Adrenal gland (tissue), 12 donors: ENCODE data around the gene ELL. TPM values are rescaled to one million over a fixed set of nuclear protein-coding genes. Genes with fewer than 3 reads are reported as not detected.

Experiments
- DNase-seq, 7 donors: peaks; one replicate each; pipeline ENCODE4 v3.0.0-alpha.2; 2019 to 2020
- H3K27ac ChIP-seq, 5 donors: fragments of 200-600 bp; sonication (generic) in 4 of 5; 1 replicate in 3 of 5; 2 replicates in 2 of 5; pipeline versions ENCODE4 v1.5.1 to v1.8.0; 2016 to 2020; ENCODE audit warnings: mild to moderate bottlenecking in 1 of 5
- H3K27me3 ChIP-seq: fragments of 200-600 bp; 2 replicates; pipeline ENCODE4 v1.8.0; 2021
- H3K36me3 ChIP-seq, 2 donors: fragments of 200-600 bp; replicated peaks in 1 of 2; 1 replicate in 1 of 2; 2 replicates in 1 of 2; pipeline versions ENCODE4 v1.5.1 to v1.8.0; 2018 to 2022
- H3K4me1 ChIP-seq, 2 donors: fragments of 200-600 bp; replicated peaks in 1 of 2; 1 replicate in 1 of 2; 2 replicates in 1 of 2; pipeline versions ENCODE4 v1.5.1 to v1.8.0; 2018 to 2021
- H3K4me3 ChIP-seq, 4 donors: fragments of 200-600 bp; sonication (generic) in 3 of 4; one replicate each; pipeline ENCODE4 v1.5.1; 2016 to 2018
- H3K9me3 ChIP-seq, 3 donors: fragments of 200-600 bp; sonication (generic) in 1 of 3; replicated peaks in 1 of 3; 1 replicate in 2 of 3; 2 replicates in 1 of 3; pipeline versions ENCODE4 v1.5.1 to v1.8.0; 2016 to 2021
- POLR2A ChIP-seq, 2 donors: fragments of 450-650 bp; IDR thresholded peaks; one replicate each; pipeline ENCODE4 v1.6.1; 2017; ENCODE audit warnings: antibody characterized with exemption in 2 of 2, mild to moderate bottlenecking in 2 of 2, moderate library complexity in 1 of 2
- WGBS, 4 donors: extraction: QIAGEN DNeasy Blood & Tissue Kit in 2 of 4; methylation state at CpG; one replicate each; pipeline versions ENCODE4 v1.1.5 to v1.1.7; 2013 to 2017; 5-methylcytosine and 5-hydroxymethylcytosine counted together
- intact Hi-C, 2 donors: fragments of 100-400 bp; cut with DNase I; formaldehyde crosslinking; loops; one replicate each; pipeline versions ENCODE4 v1.14.1 to v1.15.0; 2022 to 2023
- polyA plus RNA-seq, 3 donors: library from polyadenylated mRNA; stranded (reverse); fragments of 200-250 nt in 2 of 3; fragments of 350-450 nt in 1 of 3; fragmentation: Illumina TruSeq in 1 of 3; extraction: RNeasy Lipid Tissue Mini Kit (QIAGEN cat#74804) in 1 of 3; gene quantifications; one replicate each; pipeline ENCODE4 v1.2.3, GENCODE V29; 2013 to 2014
- total RNA-seq, 9 donors: library from RNA; depleted of rRNA in 4 of 9; stranded (reverse); fragments of >200 nt in 4 of 9; fragments of 120-200 nt in 1 of 9; fragmentation: NEBNext Ultra II Directional in 1 of 9; extraction: Animal tissue kit (Norgen Biotek cat#: 25700) in 1 of 9; gene quantifications; one replicate each; pipeline versions ENCODE4 v1.1.0 to v1.2.4, GENCODE V29; 2013 to 2023
- TF ChIP-seq, protein P1 (sequence below), 6 experiments: fragments of 450-650 bp in 4 of 6; fragments of 200-600 bp in 2 of 6; sonication (generic) in 1 of 6; IDR thresholded peaks; 1 replicate in 5 of 6; 2 replicates in 1 of 6; pipeline versions ENCODE4 v1.5.1 to v1.8.0; 2016 to 2021; ENCODE audit warnings: antibody characterized with exemption in 6 of 6, mild to moderate bottlenecking in 2 of 6, moderate library complexity in 1 of 6
- donor health status: healthy with polysubstance abuse.
- donor health status: Bipolar disorder and iron deficiency.
- donor health status: DM: yes; HTN: yes; CAD: no.
- donor health status: DM: no; HTN: no; CAD: no.
- donor health status: DM: no; HTN: no; CAD: no.
- donor health status: DM: yes; HTN: yes; CAD: no.

Gene ELL
- total and polyA plus RNA-seq, 12 donors = 1.8 to 28.3 (median 13.8) TPM

DNA sequence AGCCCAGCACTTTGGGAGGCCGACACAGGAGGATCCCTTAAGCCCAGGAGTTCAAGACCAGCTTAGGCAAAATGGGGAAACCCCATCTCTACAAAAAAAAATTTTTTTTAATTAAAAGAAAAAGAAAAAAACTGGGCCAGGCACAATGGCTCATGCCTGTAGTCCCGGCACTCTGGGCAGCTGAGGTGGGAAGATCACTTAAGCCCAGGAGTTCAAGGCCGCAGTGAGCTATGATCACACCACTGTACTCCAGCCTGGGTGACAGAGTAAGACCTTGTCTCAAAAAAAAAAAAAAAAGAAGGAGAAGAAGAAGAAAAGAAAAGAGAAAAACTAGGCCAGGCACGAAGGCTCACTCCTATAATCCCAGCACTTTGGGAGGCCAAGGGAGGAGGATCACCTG lies 4.3 kb downstream of the ELL start:
- DNase-seq = peak in 4 of 7 donors; percentile 52 to 74 (median 62)
- Histone ChIP-seq H3K27me3 (no peaks in the 10 kb centered on the region), H3K9me3 (no peaks in the 10 kb centered on the region), H3K36me3 (no peaks in the 10 kb centered on the region), H3K27ac (peak overlapping the region in 2 of 5 donors; percentile 8 to 41), H3K4me1 (peaks cover 34 to 65% of the 10 kb centered on the region in 2 donors), H3K4me3 (no peak overlapping the region)
- intact Hi-C loops = loop anchor here (5.0 to 10.0 kb wide), 2 partner anchors 50 to 53 kb away; no protein-coding TSS in a partner anchor
- 63 to 69% (median 65%) methylated on average over 4 of the region's 4 CpGs for WGBS, 4 donors
- TF ChIP-seq, protein P1, sequence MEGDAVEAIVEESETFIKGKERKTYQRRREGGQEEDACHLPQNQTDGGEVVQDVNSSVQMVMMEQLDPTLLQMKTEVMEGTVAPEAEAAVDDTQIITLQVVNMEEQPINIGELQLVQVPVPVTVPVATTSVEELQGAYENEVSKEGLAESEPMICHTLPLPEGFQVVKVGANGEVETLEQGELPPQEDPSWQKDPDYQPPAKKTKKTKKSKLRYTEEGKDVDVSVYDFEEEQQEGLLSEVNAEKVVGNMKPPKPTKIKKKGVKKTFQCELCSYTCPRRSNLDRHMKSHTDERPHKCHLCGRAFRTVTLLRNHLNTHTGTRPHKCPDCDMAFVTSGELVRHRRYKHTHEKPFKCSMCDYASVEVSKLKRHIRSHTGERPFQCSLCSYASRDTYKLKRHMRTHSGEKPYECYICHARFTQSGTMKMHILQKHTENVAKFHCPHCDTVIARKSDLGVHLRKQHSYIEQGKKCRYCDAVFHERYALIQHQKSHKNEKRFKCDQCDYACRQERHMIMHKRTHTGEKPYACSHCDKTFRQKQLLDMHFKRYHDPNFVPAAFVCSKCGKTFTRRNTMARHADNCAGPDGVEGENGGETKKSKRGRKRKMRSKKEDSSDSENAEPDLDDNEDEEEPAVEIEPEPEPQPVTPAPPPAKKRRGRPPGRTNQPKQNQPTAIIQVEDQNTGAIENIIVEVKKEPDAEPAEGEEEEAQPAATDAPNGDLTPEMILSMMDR (IDR thresholded peaks at IDR 0.05) = no peak
- TF ChIP-seq POLR2A (IDR thresholded peaks at IDR 0.05) = no peak

DNA sequence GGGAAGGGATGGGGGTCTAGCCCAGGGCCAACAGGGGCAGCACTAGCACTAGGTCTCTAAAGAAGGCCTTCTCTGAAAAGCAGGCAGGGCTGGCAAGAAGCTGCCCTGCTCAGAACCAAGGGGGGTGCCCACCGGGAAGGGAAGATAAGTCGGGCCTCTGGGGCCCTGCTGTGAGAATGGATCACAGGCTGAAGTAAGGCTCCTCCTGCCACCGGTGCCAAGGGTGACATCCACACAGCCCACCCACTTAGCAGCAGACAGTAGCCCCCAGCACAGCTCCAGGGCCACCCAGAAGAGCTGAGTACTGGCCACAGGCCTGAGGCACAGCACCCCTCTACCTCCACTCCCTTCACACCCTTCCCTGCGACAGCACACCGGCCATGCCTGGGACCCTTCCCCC lies 5.9 kb downstream of the ELL start:
- no peak for DNase-seq
- Histone ChIP-seq H3K4me1 (peaks cover 34 to 64% of the 10 kb centered on the region in 2 donors), H3K27ac (peak overlapping the region in 3 of 5 donors; percentile 54 to 92 (median 87)), H3K27me3 (no peaks in the 10 kb centered on the region), H3K9me3 (no peaks in the 10 kb centered on the region), H3K36me3 (no peaks in the 10 kb centered on the region), H3K4me3 (no peak overlapping the region)
- intact Hi-C loops = loop anchor here (5.0 to 10.0 kb wide), 2 partner anchors 49 to 51 kb away; no protein-coding TSS in a partner anchor
- TF ChIP-seq POLR2A (IDR thresholded peaks at IDR 0.05) = no peak
- TF ChIP-seq, protein P1 (IDR thresholded peaks at IDR 0.05) = no peak
- WGBS, 4 donors = 81 to 93% (median 86%) methylated on average over 5 of the region's 5 CpGs

DNA sequence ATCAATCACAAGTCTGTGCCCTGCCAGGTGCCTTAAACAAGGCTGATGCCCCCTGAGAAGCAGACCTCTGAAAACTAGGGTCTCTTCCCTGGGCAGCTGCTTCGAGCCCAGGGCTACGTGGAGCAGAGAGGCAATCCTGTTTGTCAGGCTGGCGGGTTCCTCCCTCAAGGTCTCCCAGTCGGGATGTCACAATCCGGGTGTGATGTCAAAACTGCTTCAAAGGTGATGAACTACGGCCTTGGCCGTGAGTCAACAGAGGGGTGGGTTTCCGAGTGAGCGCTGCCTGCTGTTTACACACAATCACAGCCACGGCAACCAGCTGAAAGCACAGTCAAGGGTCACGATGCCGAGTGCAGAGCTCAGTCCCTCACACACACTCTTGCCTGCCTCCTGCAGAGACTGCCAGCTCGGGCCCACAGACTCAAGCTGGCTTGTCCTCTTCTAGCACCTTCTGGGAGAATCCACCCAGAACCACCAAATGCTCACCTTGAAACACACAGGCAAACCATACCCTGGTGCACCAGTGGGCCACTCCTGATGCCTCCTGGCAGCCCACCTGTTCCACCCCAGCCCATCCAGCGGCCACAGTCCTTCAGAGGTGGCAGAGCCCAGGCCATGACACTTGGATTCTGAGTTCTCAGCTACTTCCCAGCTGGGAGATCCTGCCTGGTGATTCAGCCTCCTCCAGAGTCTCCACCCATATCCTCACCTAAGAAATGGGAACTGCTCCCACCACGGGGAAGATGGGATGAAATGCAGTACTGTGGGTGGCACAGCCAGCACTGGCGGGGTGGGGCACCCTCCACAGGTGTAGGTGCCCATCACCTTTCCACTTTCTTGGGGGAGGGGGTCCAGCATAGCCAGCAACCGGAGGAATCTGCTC lies 6.8 kb downstream of the ELL start:
- DNase-seq = peak; percentile 80 to 97 (median 92)
- H3K4me1 ChIP-seq = peaks cover 25 to 60% of the 10 kb centered on the region in 2 donors
- H3K36me3 ChIP-seq = no peaks in the 10 kb centered on the region
- 23 to 56% (median 36%) methylated on average over 2 to 17 of the region's 17 CpGs for WGBS, 4 donors
- TF ChIP-seq, protein P1 (IDR thresholded peaks at IDR 0.05) = no peak
- TF ChIP-seq POLR2A (IDR thresholded peaks at IDR 0.05) = peak in 1 of 2 donors; percentile 17
- no peak overlapping the region for H3K4me3 ChIP-seq
- intact Hi-C loops = loop anchor here (5.0 to 10.0 kb wide), 2 partner anchors 48 to 50 kb away; no protein-coding TSS in a partner anchor
- H3K9me3 ChIP-seq = no peaks in the 10 kb centered on the region
- H3K27ac ChIP-seq = peak overlapping the region; percentile 36 to 92 (median 54)
- no peaks in the 10 kb centered on the region for H3K27me3 ChIP-seq

DNA sequence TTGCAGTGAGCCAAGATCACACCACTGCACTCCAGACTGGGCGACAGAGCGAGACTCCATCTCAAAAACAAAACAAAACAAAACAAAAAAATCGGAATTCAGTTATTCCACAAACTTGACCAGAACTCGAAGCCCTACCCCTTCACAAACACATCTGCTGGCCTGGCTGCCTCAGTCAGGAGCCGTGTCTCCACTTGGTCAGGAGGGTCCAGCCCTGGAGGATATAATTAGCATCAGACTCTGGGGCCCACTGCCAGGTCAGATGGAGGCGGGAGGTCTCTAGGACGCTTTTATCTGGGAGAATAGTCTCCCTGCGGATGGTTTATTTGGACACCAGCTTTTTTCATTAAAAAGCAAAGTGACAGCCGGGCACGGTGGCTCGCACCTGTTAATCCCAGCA lies 8.0 kb downstream of the ELL start:
- 69 to 88% (median 81%) methylated on average over 11 of the region's 11 CpGs for WGBS, 4 donors
- intact Hi-C loops = loop anchor here in 1 of 2 donors (10.0 kb wide), 1 partner anchor 49 kb away; no protein-coding TSS in a partner anchor
- TF ChIP-seq, protein P1 (IDR thresholded peaks at IDR 0.05) = no peak
- no peak for TF ChIP-seq POLR2A (IDR thresholded peaks at IDR 0.05)
- Histone ChIP-seq H3K4me1 (peaks cover 18 to 56% of the 10 kb centered on the region in 2 donors), H3K9me3 (no peaks in the 10 kb centered on the region), H3K27me3 (no peaks in the 10 kb centered on the region), H3K4me3 (no peak overlapping the region), H3K27ac (peak overlapping the region in 2 of 5 donors; percentile 47 to 87), H3K36me3 (no peaks in the 10 kb centered on the region)
- DNase-seq = peak in 1 of 7 donors; percentile 40
